T-helper 1 cell treated with Interleukin-12 subunit alpha and Interleukin-12 subunit beta and Interleukin-4 antibody, amounts not matched to agents 30 μg/mL and 1 μg/mL, for 36 hours (primary cell): ENCODE results near the gene GATAD1.
A peak's percentile ranks its signal among the peaks of the same experiment; 100 is the strongest.
"Not testable (repeated sequence)": the region's sequence is repeated elsewhere in the genome, so short reads cannot be mapped to it uniquely, and the experiment has no call there.

Source experiments
- H3K27ac Mint-ChIP-seq: one replicate; pipeline ENCODE4 v1.8.0; 2021; ENCODE audit warnings: mild to moderate bottlenecking, mixed read lengths
- H3K27me3 Mint-ChIP-seq: one replicate; pipeline ENCODE4 v1.8.0; 2021; ENCODE audit warnings: low read depth, mixed read lengths
- H3K36me3 Mint-ChIP-seq: one replicate; pipeline ENCODE4 v1.8.0; 2021; ENCODE audit warnings: low read depth, mixed read lengths
- H3K4me1 Mint-ChIP-seq: one replicate; pipeline ENCODE4 v1.8.0; 2021; ENCODE audit warnings: low read depth, mixed read lengths
- H3K4me3 Mint-ChIP-seq: one replicate; pipeline ENCODE4 v1.8.0; 2021; ENCODE audit warnings: mild to moderate bottlenecking, moderate library complexity, mixed read lengths
- H3K9me3 Mint-ChIP-seq: one replicate; pipeline ENCODE4 v1.8.0; 2021; ENCODE audit warnings: mixed read lengths

GATAD1 gene

DNA sequence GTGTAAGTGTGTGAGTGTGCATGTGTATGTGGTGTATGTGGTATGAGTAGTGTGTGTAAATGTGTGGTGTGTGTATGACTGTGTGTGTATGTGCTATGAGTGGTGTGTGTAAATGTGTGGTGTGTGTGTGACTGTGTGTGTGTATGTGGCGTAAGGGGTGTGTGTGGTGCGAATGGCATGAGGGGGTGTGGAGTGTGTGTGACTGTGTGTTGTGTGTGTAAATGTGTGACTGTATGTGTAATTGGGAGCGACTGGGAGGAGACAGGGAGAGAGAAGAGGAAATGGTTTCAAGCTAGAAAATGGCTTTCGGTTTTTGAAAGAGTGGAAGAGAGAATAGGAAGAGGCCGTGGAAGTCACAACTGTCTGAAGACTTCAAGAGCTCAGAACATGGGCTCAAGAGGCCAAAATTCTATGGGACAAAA is 23.6 kb upstream of the GATAD1 start:
- peaks cover 4% of the 10 kb centered on the region for H3K27me3 Mint-ChIP-seq
- peak overlapping the region; percentile 26 for H3K27ac Mint-ChIP-seq
- H3K36me3 Mint-ChIP-seq: no peaks in the 10 kb centered on the region
- no peaks in the 10 kb centered on the region for H3K9me3 Mint-ChIP-seq
- peaks cover 11% of the 10 kb centered on the region for H3K4me1 Mint-ChIP-seq
- peak overlapping the region; percentile 25 for H3K4me3 Mint-ChIP-seq

DNA sequence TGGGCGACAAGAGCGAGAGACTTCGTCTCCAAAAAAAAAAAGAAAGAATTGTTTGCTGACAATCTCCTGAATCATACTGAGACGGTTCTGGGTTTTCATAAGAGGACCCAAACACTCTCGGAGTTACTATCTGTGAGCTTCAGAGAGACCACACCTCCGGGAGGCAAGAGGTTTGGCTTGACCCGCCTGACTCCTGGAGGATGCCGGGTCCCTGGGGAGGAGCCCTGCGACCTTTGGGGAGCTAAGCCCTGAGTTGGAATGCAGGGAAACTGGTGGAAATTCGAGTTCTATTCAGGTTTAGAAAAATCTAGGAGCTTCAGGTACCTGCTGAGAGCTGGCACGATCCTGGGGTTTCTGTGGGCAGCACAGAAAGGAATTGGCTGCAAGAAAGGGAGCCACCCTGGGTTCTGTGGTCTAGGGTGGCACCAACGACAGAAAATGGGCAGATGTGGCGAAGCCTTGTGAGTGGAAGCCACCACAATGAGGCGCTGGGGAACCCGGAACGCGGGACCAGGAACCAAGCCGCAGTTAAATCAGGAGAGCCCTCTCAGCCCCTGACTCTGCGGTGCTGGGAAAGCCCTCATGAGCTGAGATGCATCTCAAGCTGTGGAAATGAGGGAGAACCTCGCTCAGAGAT is 21.9 kb upstream of the GATAD1 start:
- no peaks in the 10 kb centered on the region for H3K36me3 Mint-ChIP-seq

DNA sequence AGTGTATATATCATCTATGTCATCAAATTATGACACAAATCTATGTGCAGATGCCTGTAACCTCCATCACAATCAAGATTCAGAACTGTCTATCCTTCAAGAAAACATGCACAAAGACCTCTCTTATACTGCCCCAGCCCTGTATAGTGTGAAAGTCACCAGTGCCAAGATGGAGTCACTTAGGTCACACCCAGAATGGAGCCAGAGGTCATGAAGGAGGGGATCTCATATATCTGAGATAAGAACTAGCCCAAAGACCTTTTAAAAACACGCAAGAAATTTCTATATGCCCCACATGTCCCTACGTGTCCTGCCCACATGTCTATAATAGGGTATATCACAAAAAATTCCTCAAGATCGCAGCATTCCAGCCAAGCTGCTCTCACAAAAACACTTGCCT is 20.1 kb upstream of the GATAD1 start:
- Mint-ChIP-seq H3K9me3 (no peaks in the 10 kb centered on the region), H3K27me3 (peaks cover 9% of the 10 kb centered on the region), H3K36me3 (no peaks in the 10 kb centered on the region), H3K4me3 (no peak overlapping the region), H3K27ac (no peak overlapping the region), H3K4me1 (peaks cover 15% of the 10 kb centered on the region)

More for the DNA sequence above, 21.9 kb upstream of the GATAD1 start:
- Mint-ChIP-seq H3K27ac (no peak overlapping the region), H3K4me1 (peaks cover 15% of the 10 kb centered on the region), H3K9me3 (no peaks in the 10 kb centered on the region), H3K27me3 (peaks cover 4% of the 10 kb centered on the region), H3K4me3 (no peak overlapping the region)

DNA sequence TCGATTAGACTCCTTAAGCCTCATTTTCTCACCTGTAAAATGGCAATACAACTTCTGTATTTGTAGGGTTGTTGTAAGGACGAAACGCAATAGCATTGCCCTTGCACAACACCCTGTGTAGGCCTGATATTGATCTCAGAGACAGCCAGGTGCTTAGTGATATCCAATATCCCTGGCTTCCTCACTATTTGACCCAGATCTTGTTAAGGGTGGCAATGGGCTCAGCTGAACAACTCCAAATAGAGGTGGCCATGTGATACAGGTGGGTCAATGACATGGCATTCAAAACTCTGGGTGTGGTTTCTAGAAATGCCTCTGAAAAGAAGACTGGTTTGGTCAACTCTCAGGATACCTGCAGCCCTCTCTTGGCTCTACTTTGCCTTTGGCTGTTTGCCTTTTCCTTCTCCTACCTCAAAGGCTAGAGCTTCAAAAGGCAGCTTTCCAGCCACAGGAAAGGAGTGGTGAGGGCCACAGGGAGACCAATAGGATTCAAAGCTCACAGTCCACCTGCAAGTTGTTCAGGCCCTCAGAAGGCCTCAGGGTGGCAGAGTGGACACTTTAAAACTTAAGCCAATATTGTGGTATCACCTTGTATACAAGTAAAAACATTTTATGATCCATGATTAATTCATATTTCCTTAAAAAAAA is 14.9 kb upstream of the GATAD1 start:
- H3K4me1 Mint-ChIP-seq: peaks cover 5% of the 10 kb centered on the region
- no peaks in the 10 kb centered on the region for H3K9me3 Mint-ChIP-seq
- no peak overlapping the region for H3K27ac Mint-ChIP-seq
- H3K4me3 Mint-ChIP-seq: no peak overlapping the region
- peaks cover 5% of the 10 kb centered on the region for H3K27me3 Mint-ChIP-seq
- H3K36me3 Mint-ChIP-seq: peaks cover 1% of the 10 kb centered on the region

DNA sequence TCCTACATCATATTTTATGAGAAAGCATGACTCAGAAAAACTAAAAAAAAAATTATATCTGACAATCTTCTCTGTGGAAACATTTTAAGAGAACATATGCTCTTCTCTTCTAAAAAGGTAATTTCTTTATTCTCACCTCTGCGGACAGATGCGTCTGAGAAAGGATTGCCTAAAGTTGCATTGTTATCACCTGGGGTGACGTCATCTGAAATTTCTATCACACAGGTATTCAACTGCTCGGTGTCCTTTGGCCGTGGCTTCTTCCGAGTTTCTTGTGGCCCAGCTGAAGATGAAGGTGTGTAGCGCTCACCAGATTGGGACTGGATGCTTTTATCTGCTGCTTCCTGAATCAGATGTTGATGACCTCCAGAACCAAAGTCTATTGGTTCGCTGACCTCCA is 14.3 kb upstream of the GATAD1 start:
- no peak overlapping the region for H3K27ac Mint-ChIP-seq
- peaks cover 1% of the 10 kb centered on the region for H3K36me3 Mint-ChIP-seq
- no peaks in the 10 kb centered on the region for H3K9me3 Mint-ChIP-seq
- no peak overlapping the region for H3K4me3 Mint-ChIP-seq
- H3K27me3 Mint-ChIP-seq: peaks cover 5% of the 10 kb centered on the region
- peaks cover 5% of the 10 kb centered on the region for H3K4me1 Mint-ChIP-seq

DNA sequence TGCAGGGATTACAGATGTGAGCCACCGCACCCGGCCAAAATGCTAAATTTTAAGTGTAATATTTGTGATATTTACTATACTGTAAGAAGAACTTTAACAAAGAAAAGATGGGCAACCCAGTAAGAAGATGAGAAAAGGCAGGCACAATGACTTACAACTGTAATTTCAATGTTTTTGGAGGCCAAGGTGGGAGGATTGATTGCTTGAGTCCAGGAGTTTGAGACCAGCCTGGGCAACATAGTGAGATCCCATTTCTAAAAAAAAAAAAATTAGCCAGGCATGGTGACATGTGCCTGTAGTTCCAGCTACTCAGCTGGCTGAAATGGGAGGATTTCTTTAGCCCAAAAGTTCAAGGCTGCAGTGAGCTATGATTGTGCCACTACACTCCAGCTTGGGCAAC is 11.7 kb upstream of the GATAD1 start:
- H3K27me3 Mint-ChIP-seq: peaks cover 10% of the 10 kb centered on the region

DNA sequence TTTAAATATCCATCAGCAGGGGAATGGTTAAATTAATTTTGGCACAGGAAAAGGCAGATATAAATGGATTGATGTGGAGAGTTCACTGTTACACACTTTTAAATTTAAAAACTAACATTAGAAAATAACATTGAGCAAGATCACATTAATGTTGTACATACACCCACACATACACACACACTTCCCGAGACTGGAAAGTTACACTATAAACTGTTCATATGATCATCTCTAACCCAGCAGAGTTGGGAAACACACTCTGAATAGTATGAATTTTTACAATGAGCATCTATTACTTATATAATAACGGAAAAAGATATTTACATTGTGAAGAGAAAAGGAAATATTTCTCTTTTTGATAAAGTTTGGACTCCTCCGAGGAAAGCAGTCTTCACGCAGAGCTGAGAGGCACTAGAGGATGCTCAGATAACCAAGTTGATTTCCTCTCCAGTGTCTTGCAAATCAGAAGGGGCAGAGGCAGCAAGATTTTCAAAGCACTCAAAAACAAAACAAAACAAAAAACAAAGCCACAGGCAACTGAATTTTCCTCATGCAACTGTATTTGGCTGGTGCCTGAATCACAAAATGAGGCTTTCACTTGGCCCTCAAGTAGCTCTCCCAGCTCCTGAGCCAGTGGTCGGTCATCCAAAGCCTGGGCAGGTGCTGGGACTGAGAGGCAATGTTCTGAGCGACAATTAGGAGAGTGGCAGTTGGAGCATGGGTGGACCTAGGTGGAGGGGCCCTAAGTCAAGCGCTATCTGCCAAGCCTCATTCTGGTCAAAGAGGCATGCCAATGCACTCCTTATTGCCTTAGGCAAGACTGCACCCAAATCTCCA is 10.5 kb upstream of the GATAD1 start:
- Mint-ChIP-seq H3K27ac (no peak overlapping the region), H3K9me3 (no peaks in the 10 kb centered on the region), H3K36me3 (peaks cover 1% of the 10 kb centered on the region), H3K4me3 (no peak overlapping the region), H3K27me3 (peaks cover 5% of the 10 kb centered on the region), H3K4me1 (peaks cover 2% of the 10 kb centered on the region)

More for the DNA sequence above, 11.7 kb upstream of the GATAD1 start:
- Mint-ChIP-seq H3K4me1 (peaks cover 2% of the 10 kb centered on the region), H3K9me3 (no peaks in the 10 kb centered on the region), H3K27ac (no peak overlapping the region), H3K4me3 (no peak overlapping the region), H3K36me3 (peaks cover 1% of the 10 kb centered on the region)

DNA sequence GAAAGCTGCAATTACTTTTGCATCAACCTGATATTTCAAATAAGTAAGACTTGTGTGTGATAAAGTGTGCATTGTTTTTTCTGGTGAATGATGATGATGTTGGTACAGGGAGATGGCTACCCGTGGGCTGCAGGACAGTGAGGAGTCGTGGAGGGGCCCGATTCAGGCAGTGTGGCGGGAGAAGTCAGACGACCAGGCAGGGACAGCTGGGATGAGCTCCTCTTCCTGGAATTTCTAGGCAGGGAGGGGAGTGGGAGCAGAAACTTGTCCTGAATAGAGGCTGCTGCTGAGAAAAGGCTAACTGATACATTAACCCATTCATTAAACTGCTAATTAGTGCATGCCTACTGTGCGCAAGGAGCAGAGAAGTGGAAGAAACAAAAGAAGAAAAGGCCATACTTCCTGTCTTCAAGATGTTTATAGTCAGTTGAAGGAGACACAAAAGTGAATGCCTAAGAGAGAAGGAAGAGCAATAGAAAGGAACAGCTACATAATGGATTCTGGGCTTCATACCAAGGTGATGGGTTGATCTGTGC is 9.3 kb upstream of the GATAD1 start:
- Mint-ChIP-seq H3K4me1 (peaks cover 2% of the 10 kb centered on the region), H3K27ac (no peak overlapping the region), H3K27me3 (peaks cover 5% of the 10 kb centered on the region), H3K36me3 (peaks cover 1% of the 10 kb centered on the region), H3K9me3 (no peaks in the 10 kb centered on the region), H3K4me3 (no peak overlapping the region)

DNA sequence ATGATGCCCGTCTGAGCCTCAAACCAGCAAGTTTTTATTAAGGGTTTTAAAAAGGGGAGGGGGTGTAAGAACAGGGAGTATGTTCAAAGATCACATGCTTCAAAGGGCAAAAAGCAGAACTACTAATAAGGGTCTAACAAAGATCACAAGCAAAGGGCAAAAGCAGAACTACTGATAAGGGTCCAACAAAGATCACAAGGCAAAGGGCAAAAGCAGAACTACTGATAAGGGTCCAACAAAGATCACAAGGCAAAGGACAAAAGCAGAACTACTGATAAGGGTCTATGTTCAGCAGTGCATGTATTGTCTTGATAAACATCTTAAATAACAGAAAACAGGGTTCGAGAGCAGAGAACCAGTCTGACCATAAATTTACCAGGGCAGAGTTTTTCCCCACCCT is 4.6 kb upstream of the GATAD1 start:
- not testable (repeated sequence) for H3K4me3 Mint-ChIP-seq, H3K27me3 Mint-ChIP-seq, H3K9me3 Mint-ChIP-seq, H3K36me3 Mint-ChIP-seq, H3K27ac Mint-ChIP-seq, H3K4me1 Mint-ChIP-seq

DNA sequence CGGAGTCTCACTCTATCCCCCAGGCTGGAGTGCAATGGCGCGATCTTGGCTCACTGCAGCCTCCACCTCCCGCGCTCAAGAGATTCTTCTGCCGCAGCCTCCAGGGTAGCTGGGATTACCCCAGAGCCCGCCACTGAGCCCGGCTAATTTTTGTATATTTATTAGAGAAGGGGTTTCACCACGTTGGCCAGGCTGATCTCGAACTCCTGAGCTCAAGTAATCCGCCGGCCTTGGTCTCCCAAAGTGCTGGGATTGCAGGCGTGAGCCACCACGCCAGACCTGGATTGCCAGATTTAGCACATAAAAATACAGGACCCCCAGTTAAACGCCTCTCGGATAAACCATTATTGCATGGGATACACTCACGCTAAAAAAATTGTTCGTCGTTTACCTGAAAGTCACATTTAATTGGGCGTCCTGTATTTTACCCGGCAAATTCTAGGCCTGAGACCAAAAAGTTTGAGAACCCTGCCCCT is 375 bp upstream of the GATAD1 start:
- peaks cover 8% of the 10 kb centered on the region for H3K4me1 Mint-ChIP-seq
- peaks cover 11% of the 10 kb centered on the region for H3K36me3 Mint-ChIP-seq
- H3K9me3 Mint-ChIP-seq: no peaks in the 10 kb centered on the region
- H3K27me3 Mint-ChIP-seq: no peaks in the 10 kb centered on the region
- H3K4me3 Mint-ChIP-seq: peak overlapping the region; percentile 79
- peak overlapping the region; percentile 84 for H3K27ac Mint-ChIP-seq

DNA sequence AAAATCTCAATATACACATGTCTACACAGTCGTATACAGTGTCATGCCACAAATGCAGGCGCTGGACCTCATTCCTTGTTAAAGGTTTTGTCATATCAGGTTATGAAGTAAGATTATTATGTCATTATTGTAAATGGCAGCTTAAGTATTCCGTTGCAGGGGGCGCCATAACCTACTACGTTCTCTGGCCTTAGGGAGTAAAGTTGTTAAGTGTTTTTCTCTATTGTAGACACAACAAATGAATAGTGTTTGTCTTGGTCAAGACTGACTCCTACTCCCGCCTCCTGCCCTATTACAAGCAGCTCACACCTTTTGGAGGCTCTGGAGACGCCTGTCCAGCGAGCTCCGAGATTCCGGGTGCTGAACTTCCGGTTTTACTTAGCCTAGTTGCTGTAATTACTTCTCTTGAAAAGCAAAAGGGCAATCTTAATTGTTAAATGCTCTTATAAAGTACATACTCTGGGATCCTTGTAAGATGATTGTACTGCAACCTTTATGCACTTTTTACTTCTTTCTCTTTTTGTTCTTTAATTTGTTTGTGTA is 994 bp downstream of the GATAD1 start:
- Mint-ChIP-seq H3K36me3 (peaks cover 13% of the 10 kb centered on the region), H3K4me1 (peaks cover 8% of the 10 kb centered on the region), H3K27me3 (no peaks in the 10 kb centered on the region)

DNA sequence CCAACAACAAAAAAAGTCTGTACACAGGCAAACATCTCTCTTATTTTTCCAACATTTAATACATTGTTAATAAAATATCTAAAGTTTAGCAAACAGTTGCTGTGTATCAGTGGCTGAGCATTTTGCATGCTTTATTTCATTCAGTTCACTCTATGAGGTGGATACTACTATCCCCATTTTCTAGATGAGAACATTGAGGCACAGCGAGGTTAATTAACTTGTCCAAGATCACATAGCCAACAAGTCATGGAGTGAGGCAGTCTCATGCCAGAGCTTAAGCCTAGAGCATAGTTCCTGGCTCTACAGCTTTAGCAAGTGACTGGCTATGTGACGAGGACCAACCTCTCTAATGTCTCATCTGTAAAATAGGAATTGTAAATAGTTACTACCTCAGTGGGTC is 4.4 kb downstream of the GATAD1 start:
- Mint-ChIP-seq H3K9me3 (no peaks in the 10 kb centered on the region), H3K27ac (no peak overlapping the region), H3K4me1 (peaks cover 8% of the 10 kb centered on the region), H3K4me3 (no peak overlapping the region), H3K27me3 (no peaks in the 10 kb centered on the region), H3K36me3 (peaks cover 23% of the 10 kb centered on the region)

More for the DNA sequence above, 994 bp downstream of the GATAD1 start:
- Mint-ChIP-seq H3K9me3 (no peaks in the 10 kb centered on the region), H3K4me3 (peak overlapping the region; percentile 92), H3K27ac (peak overlapping the region; percentile 96)

DNA sequence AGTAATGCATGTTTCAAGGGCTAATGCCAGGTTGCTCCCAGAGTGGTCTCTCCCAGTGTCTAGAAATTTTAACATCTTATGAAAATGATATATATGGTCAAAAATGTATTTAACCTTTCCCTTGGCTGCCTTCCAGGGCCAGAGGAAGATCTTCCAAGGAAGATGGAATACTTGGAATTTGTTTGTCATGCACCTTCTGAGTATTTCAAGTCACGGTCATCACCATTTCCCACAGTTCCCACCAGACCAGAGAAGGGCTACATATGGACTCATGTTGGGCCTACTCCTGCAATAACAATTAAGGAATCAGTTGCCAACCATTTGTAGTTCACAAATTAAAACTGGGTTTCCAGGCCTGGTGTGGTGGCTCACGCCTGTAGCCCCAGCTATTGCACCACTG is 9.0 kb downstream of the GATAD1 start:
- Mint-ChIP-seq H3K27ac (no peak overlapping the region), H3K9me3 (no peaks in the 10 kb centered on the region), H3K27me3 (no peaks in the 10 kb centered on the region), H3K36me3 (peaks cover 18% of the 10 kb centered on the region), H3K4me1 (peaks cover 3% of the 10 kb centered on the region), H3K4me3 (no peak overlapping the region)

DNA sequence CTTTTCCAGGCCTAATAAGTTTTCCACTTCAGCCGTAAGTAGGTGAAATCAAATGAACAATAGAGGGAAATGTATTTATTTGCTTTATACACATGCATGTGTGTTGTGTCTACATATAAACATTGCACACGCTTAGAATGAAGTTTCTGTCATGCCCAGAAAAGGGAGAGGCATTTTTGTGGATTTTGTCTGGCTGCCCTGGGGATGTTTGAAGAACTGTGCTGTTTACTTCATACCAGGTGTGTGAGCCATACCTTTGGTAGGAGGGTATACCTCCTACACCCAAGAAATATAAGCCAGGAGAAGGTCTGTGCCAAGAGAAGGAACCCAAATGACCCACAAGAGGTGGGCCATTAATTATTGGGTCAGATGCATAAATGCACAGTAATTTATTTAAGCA is 12.8 kb downstream of the GATAD1 start:
- Mint-ChIP-seq H3K27me3 (no peaks in the 10 kb centered on the region), H3K9me3 (no peaks in the 10 kb centered on the region), H3K4me3 (no peak overlapping the region), H3K4me1 (no peaks in the 10 kb centered on the region), H3K36me3 (peaks cover 9% of the 10 kb centered on the region), H3K27ac (no peak overlapping the region)
